H1 (cell line): ENCODE results near the gene BANF1. TPM values are rescaled to one million over a fixed set of nuclear protein-coding genes. Genes with fewer than 3 reads are reported as not detected.

Experiments
- CTCF ChIA-PET: fragments of 300-600 bp; sonication (Branson Sonifier 250); formaldehyde crosslinking; loops from one replicate; lab custom pipeline; 2021; ENCODE audit not compliant: partially characterized antibody; lab: Charles Lee
- POLR2A ChIA-PET: fragments of 300-600 bp; sonication (Branson Sonifier 250); formaldehyde crosslinking; loops from one replicate; lab custom pipeline; 2021; ENCODE audit warnings: inconsistent platforms; ENCODE audit not compliant: partially characterized antibody; lab: Charles Lee
- DNase-seq, 2 experiments: peaks; one replicate each; pipeline versions ENCODE4 v3.0.0 to v3.0.0-alpha.2; 2010 to 2022; ENCODE audit warnings: low spot score in 2 of 2, low read depth in 1 of 2, mixed read lengths in 1 of 2
- FAIRE-seq: peaks from 2 replicates; lab custom pipeline; 2011; peaks lifted over from hg19 to GRCh38; lab: Jason Lieb, UNC
- H2AFZ ChIP-seq: 2 replicates; pipeline ENCODE4 v1.8.1; 2012; ENCODE audit warnings: low read length, inconsistent platforms
- H2AK5ac ChIP-seq: 2 replicates; pipeline ENCODE4 v1.6.1; 2013; ENCODE audit warnings: low read depth, low read length
- H2BK120ac ChIP-seq: replicated peaks from 2 replicates; pipeline ENCODE3; 2013; ENCODE audit warnings: low read depth, low read length, inconsistent platforms
- H2BK12ac ChIP-seq: 2 replicates; pipeline ENCODE4 v1.6.1; 2013; ENCODE audit warnings: low read depth, low read length
- H2BK15ac ChIP-seq: 2 replicates; pipeline ENCODE4 v1.6.1; 2013; ENCODE audit warnings: low read length
- H2BK20ac ChIP-seq: 2 replicates; pipeline ENCODE4 v1.6.1; 2013; ENCODE audit warnings: low read length
- H2BK5ac ChIP-seq: 2 replicates; pipeline ENCODE4 v1.6.1; 2013; ENCODE audit warnings: low read depth, low read length
- H3K14ac ChIP-seq: 2 replicates; pipeline ENCODE4 v1.6.1; 2013; ENCODE audit warnings: inconsistent platforms; ENCODE audit not compliant: insufficient read length
- H3K18ac ChIP-seq: 2 replicates; pipeline ENCODE4 v1.6.1; 2013; ENCODE audit warnings: low read length; ENCODE audit errors: extremely low read depth
- H3K23ac ChIP-seq: 2 replicates; pipeline ENCODE4 v1.6.1; 2013; ENCODE audit warnings: inconsistent platforms; ENCODE audit not compliant: insufficient read length
- H3K23me2 ChIP-seq: 2 replicates; pipeline ENCODE4 v1.6.1; 2013; ENCODE audit warnings: low read depth, low read length
- H3K27ac ChIP-seq: 2 replicates; pipeline ENCODE4 v1.6.1; 2011; ENCODE audit warnings: low read depth, low read length, inconsistent platforms
- H3K27me3 ChIP-seq, 4 experiments: replicated peaks in 1 of 4; 1 replicate in 1 of 4; 2 replicates in 3 of 4; pipeline versions ENCODE4 v1.6.1 to v1.8.1; 2011 to 2013; ENCODE audit warnings: low read length in 3 of 4, mild to moderate bottlenecking in 3 of 4, inconsistent platforms in 2 of 4, mixed read lengths in 2 of 4, moderate library complexity in 1 of 4; ENCODE audit not compliant: control insufficient read depth in 3 of 4, insufficient read depth in 3 of 4; ENCODE audit errors: extremely low read depth in 1 of 4
- H3K36me3 ChIP-seq, 4 experiments: 2 replicates each; pipeline versions ENCODE4 v1.6.1 to v1.8.1; 2011 to 2013; ENCODE audit warnings: mild to moderate bottlenecking in 4 of 4, low read length in 3 of 4, moderate library complexity in 2 of 4, control low read depth in 1 of 4, inconsistent platforms in 1 of 4; ENCODE audit not compliant: insufficient read depth in 4 of 4, control insufficient read depth in 2 of 4
- H3K4ac ChIP-seq: replicated peaks from 2 replicates; pipeline ENCODE3; 2013; ENCODE audit warnings: low read length, low read depth, mixed read lengths, inconsistent platforms; ENCODE audit not compliant: insufficient read length
- H3K4me1 ChIP-seq, 4 experiments: replicated peaks in 1 of 4; 1 replicate in 1 of 4; 2 replicates in 3 of 4; pipeline versions ENCODE4 v1.6.1 to v1.8.1; 2011 to 2013; ENCODE audit warnings: low read length in 3 of 4, inconsistent platforms in 2 of 4, mixed read lengths in 1 of 4; ENCODE audit not compliant: insufficient read depth in 4 of 4, control insufficient read depth in 3 of 4
- H3K4me2 ChIP-seq, 2 experiments: 2 replicates each; pipeline versions ENCODE4 v1.6.1 to v1.8.1; 2011 to 2013; ENCODE audit warnings: low read depth in 2 of 2, low read length in 2 of 2, control low read depth in 1 of 2, inconsistent platforms in 1 of 2, mild to moderate bottlenecking in 1 of 2; ENCODE audit not compliant: insufficient read depth in 1 of 2
- H3K4me3 ChIP-seq, 4 experiments: fragments of 200-600, 300-600 bp in 1 of 4; sonication (generic), shearing (Covaris generic), sonication (Bioruptor Twin) in 1 of 4; 2 replicates each; pipeline versions ENCODE4 v1.5.1 to v1.8.1; 2011 to 2016; ENCODE audit warnings: low read length in 4 of 4, low read depth in 3 of 4, control low read depth in 2 of 4, inconsistent platforms in 2 of 4, mild to moderate bottlenecking in 2 of 4, mixed read lengths in 1 of 4, moderate library complexity in 1 of 4; ENCODE audit not compliant: insufficient read depth in 2 of 4; ENCODE audit errors: extremely low read depth in 1 of 4
- H3K56ac ChIP-seq: replicated peaks from 2 replicates; pipeline ENCODE3; 2013; ENCODE audit warnings: low read depth, mild to moderate bottlenecking, mixed read lengths, low read length, inconsistent platforms; ENCODE audit not compliant: insufficient read length
- H3K79me1 ChIP-seq: 2 replicates; pipeline ENCODE4 v1.6.1; 2013; ENCODE audit warnings: low read depth, low read length, control low read depth
- H3K79me2 ChIP-seq, 2 experiments: 2 replicates each; pipeline versions ENCODE4 v1.6.1 to v1.8.1; 2012 to 2013; ENCODE audit warnings: low read length in 2 of 2, mild to moderate bottlenecking in 2 of 2, inconsistent platforms in 1 of 2; ENCODE audit not compliant: insufficient read depth in 2 of 2, control insufficient read depth in 1 of 2
- H3K9ac ChIP-seq, 4 experiments: replicated peaks in 1 of 4; 1 replicate in 1 of 4; 2 replicates in 3 of 4; pipeline versions ENCODE4 v1.6.1 to v1.8.1; 2011 to 2013; ENCODE audit warnings: low read depth in 3 of 4, low read length in 3 of 4, control low read depth in 2 of 4, mild to moderate bottlenecking in 2 of 4, moderate library complexity in 2 of 4, inconsistent platforms in 1 of 4; ENCODE audit errors: extremely low read depth in 1 of 4
- H3K9me3 ChIP-seq, 2 experiments: 2 replicates each; pipeline versions ENCODE4 v1.6.1 to v1.8.1; 2012 to 2013; ENCODE audit warnings: mild to moderate bottlenecking in 2 of 2, moderate library complexity in 2 of 2, control low read depth in 1 of 2, inconsistent platforms in 1 of 2, low read depth in 1 of 2, low read length in 1 of 2, mixed read lengths in 1 of 2; ENCODE audit not compliant: insufficient read depth in 2 of 2
- H4K20me1 ChIP-seq, 2 experiments: replicated peaks in 1 of 2; 2 replicates each; pipeline versions ENCODE3 to v1.8.1; 2011 to 2013; ENCODE audit warnings: inconsistent platforms in 2 of 2, low read length in 2 of 2, mild to moderate bottlenecking in 1 of 2; ENCODE audit not compliant: insufficient read depth in 2 of 2, control insufficient read depth in 1 of 2
- H4K5ac ChIP-seq: 2 replicates; pipeline ENCODE4 v1.6.1; 2013; ENCODE audit warnings: low read length, low read depth, mixed read lengths, inconsistent platforms; ENCODE audit not compliant: insufficient read length
- H4K8ac ChIP-seq: 2 replicates; pipeline ENCODE4 v1.8.0; 2013; ENCODE audit warnings: mild to moderate bottlenecking, moderate library complexity, low read length, inconsistent platforms; ENCODE audit not compliant: insufficient read depth; ENCODE audit errors: extremely low read depth
- H4K91ac ChIP-seq: replicated peaks from 2 replicates; pipeline ENCODE3; 2013; ENCODE audit warnings: low read length, mixed read lengths, inconsistent platforms; ENCODE audit not compliant: insufficient read length
- KDM5A ChIP-seq: fragments of 200-600 bp; IDR thresholded peaks from 2 replicates; pipeline ENCODE4 v1.7.1; 2012; ENCODE audit warnings: mild to moderate bottlenecking, low read length, inconsistent platforms, mixed read lengths
- MAFK ChIP-seq: IDR thresholded peaks from 2 replicates; pipeline ENCODE4 v1.6.1; 2012; ENCODE audit warnings: low read depth, mild to moderate bottlenecking, improper control_type of control experiment, low read length
- RNF2 ChIP-seq: fragments of 200-900, 300-1000 bp; sonication (generic); IDR thresholded peaks from 2 replicates; pipeline ENCODE4 v1.7.1; 2016; ENCODE audit warnings: borderline replicate concordance, low read depth, mild to moderate bottlenecking, antibody characterized with exemption, low read length; ENCODE audit not compliant: poor library complexity, severe bottlenecking; ENCODE audit errors: missing control alignments
- SP1 ChIP-seq: IDR thresholded peaks from 2 replicates; pipeline ENCODE4 v1.6.1; 2011; ENCODE audit warnings: low read depth, low read length
- SP2 ChIP-seq: IDR thresholded peaks from 2 replicates; pipeline ENCODE4 v1.6.1; 2012; ENCODE audit warnings: mild to moderate bottlenecking, low read length, inconsistent platforms
- whole genome bisulfite sequencing, 2 experiments: shearing (Covaris generic) in 1 of 2; methylation state at CpG; one replicate each; pipeline versions ENCODE4 v1.1.6 to v1.1.7; 2013 to 2015; ENCODE audit warnings: low lambda C conversion rate in 2 of 2, mixed read lengths in 2 of 2, inconsistent platforms in 1 of 2, low coverage in 1 of 2, missing lambda C conversion rate in 1 of 2; ENCODE audit not compliant: insufficient replicate concordance in 2 of 2, insufficient coverage in 1 of 2, insufficient read length in 1 of 2; ENCODE audit errors: extremely low coverage in 1 of 2, missing lambda C conversion rate in 1 of 2; 5-methylcytosine and 5-hydroxymethylcytosine counted together
- polyA plus RNA-seq, 7 experiments: library from polyadenylated mRNA; depleted of rRNA in 3 of 7; stranded (reverse) in 5 of 7; unstranded in 2 of 7; fragments of >200 nt in 5 of 7; fragments of 200-250 nt in 2 of 7; gene quantifications; 1 replicate in 5 of 7; 2 replicates in 1 of 7; 4 replicates in 1 of 7; pipeline versions ENCODE4 v1.2.1 to v1.2.3, GENCODE V29; 2011 to 2013; ENCODE audit warnings: missing spikeins in 2 of 7, mixed read lengths in 2 of 7
- total RNA-seq: library from RNA; stranded (reverse); fragmentation: NEBNext Ultra II Directional; extraction: Animal tissue kit (Norgen Biotek cat#: 25700); gene quantifications from 2 replicates; pipeline ENCODE4 v1.2.1, GENCODE V29; 2021

BANF1 gene
- total and polyA plus RNA-seq, 2 of the 8 experiments (the other 6 are each of a cell fraction or from before 2014, with no cell fraction given) = 330 to 467 TPM

- Histone ChIP-seq H3K79me1 (no peaks in the 10 kb centered on the region), H4K20me1 (no peaks in the 10 kb centered on the region), H4K8ac (no peak overlapping the region), H4K91ac (no peak overlapping the region), H3K4me1 (no peaks in the 10 kb centered on the region), H2BK5ac (no peak overlapping the region), H2BK120ac (no peak overlapping the region), H3K23ac (no peak overlapping the region), H3K36me3 (peaks cover 0 to 4% (median under 1%) of the 10 kb centered on the region in 4 experiments; a peak in 5 of 8 replicates), H2AFZ (no peak overlapping the region), H3K27ac (no peak overlapping the region), H2AK5ac (no peak overlapping the region), H3K27me3 (no peaks in the 10 kb centered on the region), H3K23me2 (0 out of 2 replicates have a peak, but pooled peaks cover 2% of the 10 kb centered on the region), H2BK20ac (no peak overlapping the region), H3K56ac (no peak overlapping the region), H2BK12ac (no peak overlapping the region), H2BK15ac (no peak overlapping the region), H3K14ac (no peak overlapping the region), H3K4me2 (no peak overlapping the region), H3K79me2 (no peaks in the 10 kb centered on the region), H3K4me3 (no peak overlapping the region), H3K9me3 (peaks cover 6 to 8% of the 10 kb centered on the region in 2 experiments), H3K18ac (no peak overlapping the region), H4K5ac (no peak overlapping the region), H3K4ac (no peak overlapping the region), H3K9ac (no peak overlapping the region)
- POLR2A ChIA-PET = no interaction called here
- WGBS, 2 experiments = 80% methylated on average over 3 of the region's 3 CpGs; no CpG with 5 or more reads in 1 of the 2 experiments
- DNase-seq = no peak
- FAIRE-seq = no peak
- no peak for TF ChIP-seq SP2
- TF ChIP-seq KDM5A = no peak
- TF ChIP-seq RNF2 = no peak
- no peak for TF ChIP-seq MAFK
- TF ChIP-seq SP1 = no peak
- CTCF ChIA-PET = interaction anchor here (0.6 to 2.7 kb wide), 2 partner anchors 15 to 28 kb away, joined by 3 to 14 read pairs; no protein-coding TSS in a partner anchor
These were observed 35.0 kb downstream of the BANF1 start for GRCh38 chr11:66037327-66037726.
